NCI-H774 (cell line): Measurements from ENCODE around the gene SLK.
A peak's percentile ranks its signal among the peaks of the same experiment; 100 is the strongest.

Experiments used
- DNase-seq: peaks from one replicate; lab custom pipeline; 2025; lab: John Stamatoyannopoulos, UW

SLK gene

DNA sequence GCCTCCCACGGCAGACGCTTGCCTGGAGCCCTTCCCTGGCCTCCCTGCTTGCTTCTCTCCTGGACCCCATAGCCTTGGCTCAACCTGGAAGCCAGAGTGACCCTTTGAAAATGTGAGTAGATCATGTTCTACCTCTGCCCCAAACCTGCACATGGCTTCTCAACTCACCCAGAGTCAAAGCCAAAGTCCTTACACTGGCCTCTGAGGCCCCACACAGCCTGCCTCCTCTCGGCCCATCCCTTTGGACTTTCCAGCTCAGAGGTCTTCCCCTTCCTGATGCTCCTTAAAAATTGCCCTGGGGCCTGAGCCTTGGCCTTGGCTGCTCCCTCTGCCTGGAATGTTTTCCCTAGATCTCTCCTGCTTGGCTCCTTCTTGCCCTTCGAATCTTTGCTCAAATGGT, 86.3 kb downstream of the SLK start:
- no peak for DNase-seq

GRCh38 chr10:104054430-104054829, 87.5 kb downstream of the SLK start:
- no peak for DNase-seq

GRCh38 chr10:104056619-104057273, 89.8 kb downstream of the SLK start:
- no peak for DNase-seq

DNA sequence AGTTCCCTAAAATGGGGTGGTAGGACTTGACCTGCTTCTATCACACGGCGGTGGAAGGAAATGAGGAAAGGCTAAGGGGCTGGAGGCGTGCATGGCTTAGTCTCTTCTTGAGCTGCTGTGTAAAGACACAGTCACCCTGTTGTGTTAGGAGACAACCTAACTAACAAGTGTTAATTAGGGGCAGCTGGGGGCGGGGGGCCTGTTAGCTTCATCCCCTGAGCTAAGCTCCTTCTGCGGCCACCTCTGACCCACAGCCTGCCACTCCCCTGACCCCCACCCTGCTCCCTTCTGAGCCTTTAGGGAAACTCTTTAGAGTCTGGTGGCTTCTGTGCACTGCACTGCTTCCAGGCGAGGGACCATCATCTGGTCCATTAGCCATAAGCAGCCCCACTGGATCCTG, 90.8 kb downstream of the SLK start:
- DNase-seq = no peak

DNA sequence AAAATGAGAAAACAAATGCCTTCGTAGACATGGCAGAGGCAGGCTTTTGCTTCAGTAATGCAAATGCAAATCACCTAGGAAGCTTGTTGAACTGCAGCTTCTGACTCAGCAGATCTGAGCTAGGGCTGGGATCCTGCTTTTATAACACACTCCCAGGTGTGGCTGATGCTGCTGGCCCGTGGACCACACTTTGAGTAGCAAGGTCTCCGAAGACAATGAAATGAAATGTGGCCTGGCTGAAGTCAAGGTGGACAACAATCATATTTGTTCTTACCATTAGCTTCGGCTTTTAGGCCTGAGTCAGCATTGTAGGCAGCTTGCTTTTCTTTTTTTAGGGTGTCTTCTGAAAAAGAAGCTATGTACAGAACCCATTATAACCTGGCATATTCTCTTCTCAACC, 92.4 kb downstream of the SLK start:
- DNase-seq = no peak

DNA sequence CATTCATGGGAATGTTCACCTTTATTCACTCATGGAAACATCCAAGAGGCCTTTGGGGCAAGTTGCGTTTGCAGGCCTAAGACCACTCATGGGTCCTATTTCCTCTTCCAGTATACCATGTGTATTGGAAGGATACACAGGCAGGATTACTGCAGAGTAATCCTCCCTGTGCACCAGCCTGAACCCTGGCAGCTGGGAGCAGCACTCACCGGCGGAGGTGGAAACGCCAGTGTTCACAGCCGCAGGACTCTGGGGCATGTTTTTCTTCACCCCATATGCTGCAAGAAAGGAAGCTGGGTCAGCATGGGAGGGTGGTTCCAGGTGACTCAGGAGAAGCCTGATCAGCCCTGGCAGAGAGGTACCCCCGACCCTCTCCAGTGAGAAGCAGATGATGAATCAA, 94.3 kb downstream of the SLK start:
- DNase-seq = no peak

DNA sequence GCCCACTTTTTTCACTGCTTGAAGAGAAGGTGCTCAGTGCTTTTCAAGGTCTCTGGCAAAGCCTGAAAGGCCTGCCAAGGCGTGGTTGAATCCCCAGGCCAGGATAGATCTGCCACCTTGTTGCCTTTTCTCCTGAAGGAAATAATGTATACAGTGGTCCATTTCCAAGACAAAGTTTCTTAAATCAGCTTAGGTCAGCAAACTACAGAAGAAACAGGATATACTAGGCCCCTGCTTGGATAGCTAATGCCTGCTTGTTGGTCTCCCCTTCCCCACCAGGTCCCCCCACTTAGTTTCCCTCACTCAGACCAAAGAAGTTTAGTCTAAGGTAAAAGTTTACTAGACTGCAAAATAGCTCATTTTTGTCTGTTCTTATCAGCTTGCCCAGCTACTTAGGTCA, 98.8 kb downstream of the SLK start:
- DNase-seq = no peak

DNA sequence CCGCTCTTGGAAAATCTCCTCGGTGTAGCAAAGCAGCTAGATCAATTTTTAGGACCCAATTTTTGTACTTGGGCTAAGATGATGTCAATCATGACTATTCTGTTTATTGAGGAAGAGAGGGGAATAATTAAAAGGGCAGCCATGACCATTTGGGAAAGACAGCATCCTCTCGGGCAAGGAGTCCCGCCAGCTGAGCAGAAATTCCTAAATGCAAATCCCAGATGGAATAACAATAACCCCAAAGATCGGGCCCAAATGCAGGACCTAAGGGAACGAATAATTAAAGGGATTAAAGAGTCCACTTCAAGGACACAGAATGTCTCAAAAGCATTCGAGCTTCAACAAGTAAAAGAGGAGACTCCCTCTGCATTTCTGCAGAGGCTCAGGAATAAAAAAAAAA, 100.0 kb downstream of the SLK start:
- no peak for DNase-seq

- DNase-seq = no peak
These were observed 100.6 kb downstream of the SLK start for GRCh38 chr10:104067525-104067924.

- DNase-seq = no peak
These were observed 102.7 kb downstream of the SLK start for GRCh38 chr10:104069613-104070012.

DNA sequence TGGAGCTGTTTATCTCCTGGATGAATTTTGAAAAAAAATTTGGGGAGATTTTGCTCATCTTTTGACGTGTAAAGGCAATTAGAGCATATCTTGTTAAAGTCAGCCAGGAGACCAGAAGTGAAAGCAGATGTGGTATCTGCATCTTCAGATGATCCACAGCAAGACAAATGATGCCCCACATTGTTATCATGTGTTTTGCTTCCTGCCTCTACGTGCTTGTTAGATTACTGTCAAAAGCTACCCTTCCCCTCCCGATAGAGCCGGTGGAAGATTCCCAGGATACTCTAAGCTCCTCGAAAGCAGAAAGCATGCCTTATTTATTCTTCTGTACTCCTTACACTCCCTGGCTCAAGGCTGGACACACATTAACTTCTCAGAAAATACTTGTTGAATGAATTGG, 105.8 kb downstream of the SLK start:
- DNase-seq = no peak

DNA sequence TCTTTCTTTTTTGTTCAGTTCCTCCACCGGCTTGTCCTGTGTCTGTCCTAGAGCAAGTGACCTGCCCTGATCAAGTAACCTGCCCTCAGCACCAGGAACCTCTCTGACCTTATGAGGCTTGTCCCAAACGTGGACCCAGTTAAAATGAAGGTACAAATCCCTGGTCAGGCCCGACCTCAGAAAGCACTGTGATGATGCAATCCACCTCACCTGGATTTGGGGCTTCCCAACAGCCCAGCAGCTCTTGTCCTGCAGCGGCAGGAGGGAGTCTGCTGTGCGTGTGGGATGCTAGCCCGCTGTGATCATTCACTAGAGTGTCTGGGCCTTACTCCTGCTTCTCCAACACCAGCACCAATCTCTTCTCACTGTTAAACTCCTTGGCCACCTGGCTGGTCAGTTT, 107.6 kb downstream of the SLK start:
- no peak for DNase-seq

- DNase-seq = peak; percentile 10
These were observed 109.8 kb downstream of the SLK start for GRCh38 chr10:104076743-104077160.

GRCh38 chr10:104077247-104077646, 110.3 kb downstream of the SLK start:
- DNase-seq = no peak

GRCh38 chr10:104077663-104078151, 110.8 kb downstream of the SLK start:
- no peak for DNase-seq
